Right lung (tissue), 10 donors: Measurements from ENCODE around the gene CCDC63. TPM values are rescaled to one million over a fixed set of nuclear protein-coding genes. Genes with fewer than 3 reads are reported as not detected.

Experiments used
- DNase-seq, 2 donors: peaks; one replicate each; pipeline ENCODE4 v3.0.0-alpha.2; 2013
- long read RNA-seq, 8 donors: transcript quantifications; one replicate each; lab custom pipeline, GENCODE V29; 2026
- polyA plus RNA-seq, 5 donors: library from polyadenylated mRNA; unstranded; fragments of 120-200 nt; gene quantifications; one replicate each; pipeline versions ENCODE4 v1.2.1 to v1.2.3, GENCODE V29; 2013; ENCODE audit warnings: inconsistent platforms in 1 of 5, low replicate concordance in 1 of 5; ENCODE audit not compliant: insufficient read length in 5 of 5, insufficient read depth in 1 of 5

CCDC63 gene
- polyA plus RNA-seq = under 1 TPM in 1 of 5 donors, not detected in 4; 0.08 TPM
- long read RNA-seq, donor 1 = 0 reads
- long read RNA-seq, donor 2 = 0 reads
- long read RNA-seq, donor 3, partial matches to known transcripts = 16 of 16 reads
- long read RNA-seq, donor 3, other reads (novel, unspliced or antisense) = 0 of 16 reads
- long read RNA-seq, donor 4 = 0 reads
- long read RNA-seq, donor 5 = 0 reads
- long read RNA-seq, donor 6 = 0 reads
- long read RNA-seq, donor 7 = 0 reads
- long read RNA-seq, donor 8 = 0 reads

- DNase-seq = peak; percentile 28 to 33
These were observed at the start of gene CCDC63 for GRCh38 chr12:110846615-110847566. Gene CCDC63 (plus strand): TSS chr12:110846987. CDS start chr12:110852955, 5,968 bp downstream.

DNA sequence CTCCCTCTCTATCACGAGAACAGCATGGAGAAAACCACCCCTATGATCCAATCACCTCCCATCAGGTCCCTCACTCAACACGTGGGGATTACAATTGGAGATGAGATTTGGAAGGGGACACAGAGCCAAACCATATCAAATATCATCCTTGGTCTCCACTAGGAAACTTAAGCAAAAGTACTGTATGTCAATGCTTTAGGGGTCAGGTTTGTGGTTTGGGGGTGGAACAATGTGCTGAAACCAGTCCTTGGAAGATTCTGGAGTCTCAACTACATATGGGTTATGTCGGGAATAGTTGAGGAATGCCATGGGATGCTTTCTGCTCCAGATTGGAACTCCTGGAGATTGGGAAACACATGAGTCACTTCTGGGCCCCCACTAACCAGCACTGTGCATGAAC, 48.3 kb upstream of the CCDC63 start:
- no peak for DNase-seq

- no peak for DNase-seq
These were observed 44.3 kb upstream of the CCDC63 start for GRCh38 chr12:110802489-110802888.

- DNase-seq = no peak
These were observed 42.4 kb upstream of the CCDC63 start for GRCh38 chr12:110804406-110804805.

DNA sequence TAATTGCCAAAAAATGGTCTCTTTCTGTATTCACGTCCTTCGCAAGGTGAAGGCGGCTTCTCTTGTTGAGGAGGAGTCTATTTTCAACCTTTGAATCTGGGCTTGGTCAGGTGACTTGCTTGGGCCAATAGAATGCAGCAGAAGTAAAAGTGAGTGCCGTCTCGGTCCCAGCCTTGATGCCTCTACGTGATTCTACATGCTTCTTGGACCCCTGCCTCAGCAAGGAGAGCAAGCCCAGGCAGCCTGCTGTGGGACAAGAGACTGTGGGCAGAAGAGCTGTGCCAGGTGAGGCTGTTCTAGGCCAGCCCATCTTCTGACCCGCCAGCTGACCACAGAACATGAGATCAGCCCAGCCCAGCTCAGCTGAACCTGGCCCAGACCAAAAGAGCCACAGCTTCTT, 39.1 kb upstream of the CCDC63 start:
- no peak for DNase-seq

DNA sequence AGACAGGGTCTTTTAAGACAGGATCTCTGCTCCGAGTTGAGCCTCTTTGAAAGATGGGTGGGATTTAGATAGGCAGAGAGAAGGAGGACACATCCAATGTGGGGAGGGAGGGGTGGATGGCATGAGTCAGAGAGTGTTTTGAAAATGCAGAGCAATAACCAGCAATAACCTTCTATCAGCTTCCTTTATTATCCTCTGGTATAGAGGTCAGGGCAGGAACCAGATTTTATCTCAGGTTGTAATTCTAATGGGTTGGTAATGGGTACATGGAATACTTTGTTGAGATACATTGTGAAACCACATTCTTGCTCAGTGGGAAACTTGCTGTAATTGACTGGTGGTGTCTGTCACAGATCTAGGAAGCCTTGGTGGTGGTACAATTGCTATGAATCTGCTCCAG, 37.6 kb upstream of the CCDC63 start:
- no peak for DNase-seq

DNA sequence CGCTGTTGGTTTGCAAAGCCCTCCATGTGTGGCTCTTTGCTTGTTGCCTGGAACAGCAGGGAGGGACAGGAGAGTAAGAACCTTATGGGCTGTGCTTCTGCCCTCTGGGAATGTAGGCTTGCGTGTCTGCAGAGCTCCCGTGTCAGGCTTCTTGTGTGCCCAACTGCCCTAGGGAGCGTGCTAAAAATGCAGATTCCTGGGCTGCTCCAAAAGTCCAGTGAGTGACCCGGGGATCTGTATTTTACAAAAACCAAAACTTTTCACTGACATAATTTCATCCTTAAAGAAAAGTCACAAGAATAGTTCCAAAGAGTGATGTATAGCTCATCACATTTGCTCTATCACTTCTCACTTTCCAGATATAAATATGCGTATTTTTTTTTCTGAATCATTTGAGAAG, 34.8 kb upstream of the CCDC63 start:
- DNase-seq = no peak

GRCh38 chr12:110813285-110813684, 33.5 kb upstream of the CCDC63 start:
- DNase-seq = no peak

GRCh38 chr12:110813756-110814155, 33.0 kb upstream of the CCDC63 start:
- DNase-seq = no peak

DNA sequence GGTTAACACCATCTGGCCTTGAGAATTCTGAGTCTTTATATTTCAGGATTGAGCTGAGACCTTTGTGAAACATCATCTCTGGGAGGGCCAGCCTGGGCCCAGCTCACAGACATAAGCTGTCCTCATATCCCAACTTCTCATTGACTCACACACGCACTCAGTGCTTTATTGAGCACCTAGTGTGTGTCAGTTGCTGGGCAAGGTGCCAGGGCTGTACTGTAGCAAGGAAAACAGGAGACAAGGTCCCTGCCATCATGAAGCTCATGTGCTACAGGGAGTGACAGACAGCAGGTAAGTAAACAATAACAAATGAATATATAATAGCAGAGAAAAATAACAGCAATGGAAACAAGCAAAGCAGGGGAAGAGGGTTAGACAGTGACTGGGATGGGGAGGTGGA, 30.5 kb upstream of the CCDC63 start:
- no peak for DNase-seq

DNA sequence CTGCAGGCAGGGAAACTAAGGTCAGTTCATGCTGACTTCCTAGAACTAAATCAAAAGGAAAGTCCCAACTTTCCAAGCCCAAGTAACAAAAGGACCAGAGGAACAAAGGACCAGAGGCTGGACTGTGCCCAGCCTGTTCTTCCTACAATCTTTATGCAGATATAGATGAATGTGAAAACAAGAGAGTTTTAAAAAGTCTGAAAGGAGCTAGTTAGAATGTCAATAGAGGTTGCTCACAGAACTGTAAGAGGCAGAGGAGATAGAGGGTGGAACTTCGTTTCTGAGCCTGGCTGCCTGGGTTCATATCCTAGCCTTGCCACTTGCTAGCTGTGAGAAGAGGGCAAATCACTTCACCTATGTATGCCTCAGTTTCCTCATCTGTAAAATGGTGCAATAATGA, 30.0 kb upstream of the CCDC63 start:
- DNase-seq = no peak

DNA sequence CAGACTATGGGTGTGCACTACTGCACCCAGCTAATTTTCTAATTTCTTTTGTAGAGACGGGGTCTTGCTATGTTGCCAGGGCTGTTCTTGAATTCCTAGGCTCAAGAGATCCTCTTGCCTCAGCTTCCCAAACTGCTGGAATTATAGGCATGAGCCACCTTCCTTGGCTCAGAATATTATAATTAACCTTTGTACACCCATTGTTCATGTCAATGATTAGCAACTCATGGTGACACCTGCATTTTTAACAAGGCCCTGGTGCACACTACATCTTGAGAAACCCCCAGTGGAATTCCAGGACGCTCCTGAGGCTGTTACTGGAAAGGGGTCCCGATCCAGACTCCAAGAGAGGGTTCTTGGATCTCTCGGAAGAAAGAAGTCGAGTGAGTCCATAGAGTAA, 28.3 kb upstream of the CCDC63 start:
- no peak for DNase-seq

GRCh38 chr12:110819150-110819549, 27.6 kb upstream of the CCDC63 start:
- DNase-seq = no peak

DNA sequence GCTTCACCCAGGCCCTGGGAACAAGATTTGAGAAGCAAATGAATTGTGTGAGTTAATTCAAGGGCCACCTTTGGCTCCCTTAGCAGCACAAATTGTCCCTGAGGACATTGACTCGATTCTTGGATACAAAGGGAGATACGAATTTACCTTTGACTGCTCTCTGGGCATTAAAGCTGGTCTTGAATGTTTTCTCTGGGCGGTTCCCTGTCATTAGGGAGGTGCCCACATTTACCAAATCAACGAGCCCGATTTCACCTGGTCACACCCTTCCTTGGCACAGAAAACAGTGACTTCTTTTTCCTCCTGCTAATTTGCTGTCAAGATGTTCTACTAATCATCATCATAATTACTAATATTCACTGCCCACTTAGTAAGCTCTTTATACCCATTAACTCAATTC, 27.1 kb upstream of the CCDC63 start:
- DNase-seq = no peak

DNA sequence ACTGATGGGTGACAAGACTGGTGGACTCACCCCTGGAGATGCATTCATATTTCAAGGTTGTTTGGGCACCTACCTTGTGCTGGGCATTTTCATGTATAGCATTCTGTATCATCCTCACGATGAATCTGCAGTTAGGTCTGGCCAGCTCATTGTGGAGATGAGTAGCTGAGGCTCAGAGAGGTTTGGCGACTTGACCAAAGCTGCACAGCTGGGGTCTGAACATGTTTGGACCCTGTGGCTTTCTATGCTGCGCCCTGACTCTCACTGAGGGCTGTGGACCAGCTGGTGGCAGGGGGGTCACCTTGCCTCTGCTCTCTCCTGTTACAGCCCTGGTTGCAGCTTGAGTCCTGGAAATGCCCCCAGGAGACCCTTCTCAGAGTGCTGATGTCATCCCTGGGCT, 24.9 kb upstream of the CCDC63 start:
- DNase-seq = no peak

GRCh38 chr12:110822821-110823415, 23.9 kb upstream of the CCDC63 start:
- DNase-seq = no peak

DNA sequence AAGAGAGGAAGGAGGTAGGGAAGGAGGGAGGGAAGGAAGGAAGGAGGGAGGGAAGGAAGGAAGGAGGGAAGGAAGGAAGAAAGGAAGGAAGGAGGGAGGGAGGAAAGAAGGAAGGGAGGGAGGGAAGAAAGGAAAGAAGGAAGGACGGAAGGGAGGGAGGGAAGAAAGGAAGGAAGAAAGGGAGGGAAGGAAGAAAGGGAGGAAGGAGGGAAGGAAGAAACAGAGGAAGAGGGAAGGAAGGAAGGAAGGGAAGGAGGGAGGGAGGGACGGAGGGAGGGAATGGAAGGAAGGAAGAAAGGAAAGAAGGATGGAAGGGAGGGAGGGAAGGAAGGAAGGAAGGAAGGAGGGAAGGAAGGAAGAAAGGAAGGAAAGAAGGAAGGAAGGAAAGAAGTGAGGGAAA, 22.4 kb upstream of the CCDC63 start:
- DNase-seq = no peak

DNA sequence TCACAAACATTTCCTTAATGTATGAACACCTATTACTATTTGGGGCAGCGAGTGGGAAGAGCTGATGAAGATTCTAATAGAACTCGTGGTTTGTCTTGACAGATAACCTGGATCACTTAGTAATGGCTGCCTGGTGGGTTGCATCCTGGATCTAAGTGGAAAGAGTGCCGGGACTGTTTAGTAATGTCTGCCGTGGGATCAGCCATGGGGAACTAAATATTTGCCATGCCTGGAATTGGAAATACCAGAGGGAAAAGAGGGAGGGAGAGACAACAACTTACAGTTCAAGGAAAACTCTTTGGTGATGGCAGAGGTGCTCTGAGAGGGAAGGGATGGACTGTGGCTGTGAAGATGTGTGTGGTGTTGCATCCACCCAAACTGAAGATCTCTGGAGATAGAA, 21.3 kb upstream of the CCDC63 start:
- no peak for DNase-seq

GRCh38 chr12:110826592-110827200, 20.1 kb upstream of the CCDC63 start:
- DNase-seq = peak; percentile 32 to 57

DNA sequence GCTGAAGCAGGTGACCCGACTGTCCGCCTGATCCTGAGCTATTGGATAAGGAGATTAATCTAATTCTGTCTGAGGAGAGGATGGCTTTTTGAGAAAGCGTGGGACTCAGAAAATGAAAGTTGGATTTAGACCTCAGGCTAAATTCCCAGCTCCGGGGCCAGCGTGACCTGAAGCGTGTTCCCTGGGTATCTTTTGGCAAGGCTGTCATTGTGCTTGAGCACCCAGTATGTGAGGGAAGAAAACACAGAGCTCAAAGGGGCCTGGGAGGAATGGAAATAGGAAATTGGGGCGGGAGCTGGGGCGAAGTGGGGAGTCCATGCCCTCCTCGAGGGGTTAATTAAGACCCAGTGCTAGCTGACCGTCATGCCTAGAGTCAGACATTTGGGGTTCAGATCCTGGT, 17.5 kb upstream of the CCDC63 start:
- DNase-seq = no peak

GRCh38 chr12:110836291-110836690, 10.5 kb upstream of the CCDC63 start:
- no peak for DNase-seq

GRCh38 chr12:110841007-110841406, 5.8 kb upstream of the CCDC63 start:
- DNase-seq = no peak
